Pancreas (tissue), 10 donors: ENCODE results near the gene CCDC69. TPM values are rescaled to one million over a fixed set of nuclear protein-coding genes. Genes with fewer than 3 reads are reported as not detected.

Experiments
- ATAC-seq, 4 donors: fragments of 200-7000 bp; cut with Tn5 transposase; one replicate each; pipeline versions ENCODE4 v1.8.0 to v1.9.1; 2020; ENCODE audit warnings: mild to moderate bottlenecking in 4 of 4, moderate library complexity in 4 of 4
- DNase-seq, 6 donors: peaks; one replicate each; pipeline ENCODE4 v3.0.0-alpha.2; 2020
- FAIRE-seq: peaks from 2 replicates; lab custom pipeline; 2012; peaks lifted over from hg19 to GRCh38; lab: Jason Lieb, UNC
- H3K27ac ChIP-seq, 4 donors: fragments of 200-600 bp; sonication (generic); 1 replicate in 3 of 4; 2 replicates in 1 of 4; pipeline versions ENCODE4 v1.5.0 to v1.8.0; 2020
- H3K27me3 ChIP-seq, 4 donors: fragments of 200-600 bp; one replicate each; pipeline ENCODE4 v1.8.0; 2021
- H3K36me3 ChIP-seq, 3 donors: fragments of 200-600 bp; sonication (generic) in 1 of 3; one replicate each; pipeline versions ENCODE4 v1.5.0 to v1.8.0; 2020 to 2021
- H3K4me1 ChIP-seq, 3 donors: fragments of 200-600 bp; one replicate each; pipeline ENCODE4 v1.8.0; 2021
- H3K4me3 ChIP-seq, 4 donors: fragments of 200-600 bp; sonication (generic) in 2 of 4; one replicate each; pipeline versions ENCODE4 v1.5.0 to v1.8.0; 2020 to 2021
- H3K9me3 ChIP-seq, 4 donors: fragments of 200-600 bp; one replicate each; pipeline ENCODE4 v1.8.0; 2021
- WGBS, 2 donors: extraction: QIAGEN DNeasy Blood & Tissue Kit; methylation state at CpG; one replicate each; pipeline ENCODE4 v1.1.7; 2013; 5-methylcytosine and 5-hydroxymethylcytosine counted together
- intact Hi-C, 3 donors: fragments of 100-400 bp; cut with DNase I; formaldehyde crosslinking; loops; one replicate each; pipeline versions ENCODE4 v1.11.1 to v1.14.2; 2022
- polyA plus RNA-seq, 2 donors: library from polyadenylated mRNA; stranded (reverse); fragments of 200-250 nt; gene quantifications; one replicate each; pipeline ENCODE4 v1.2.3, GENCODE V29; 2013
- total RNA-seq, 6 donors: library from RNA; stranded (reverse); fragmentation: NEBNext Ultra II Directional in 4 of 6; extraction: Animal tissue kit (Norgen Biotek cat#: 25700) in 4 of 6; gene quantifications; one replicate each; pipeline versions ENCODE4 v1.2.1 to v1.2.4, GENCODE V29; 2021 to 2023
- TF ChIP-seq, protein P1 (sequence below), 4 donors: fragments of 200-600 bp; sonication (generic) in 3 of 4; IDR thresholded peaks; one replicate each; pipeline versions ENCODE4 v1.5.0 to v1.8.0; 2021; ENCODE audit warnings: antibody characterized with exemption in 4 of 4
- donor health status: healthy with polysubstance abuse.
- donor health status: DM: no; HTN: no; CAD: no; lungs with moderate emphysema.
- donor health status: DM: no; HTN: no; CAD: no.
- donor health status: control.
- donor health status: control.
- donor health status: Bipolar disorder and iron deficiency.
- donor health status: DM: yes; HTN: yes; CAD: no.
- donor health status: DM: no; HTN: no; CAD: no.
- donor health status: DM: no; HTN: no; CAD: no.
- donor health status: DM: yes; HTN: yes; CAD: no.

CCDC69 gene
- total and polyA plus RNA-seq, 8 donors = 8.1 to 29.4 (median 20.4) TPM

- Histone ChIP-seq H3K9me3 (no peaks in the 10 kb centered on the region), H3K27me3 (no peaks in the 10 kb centered on the region), H3K4me1 (no peaks in the 10 kb centered on the region), H3K4me3 (no peak overlapping the region), H3K36me3 (peaks cover 0 to 10% (median 10%) of the 10 kb centered on the region in 3 donors), H3K27ac (no peak overlapping the region)
- WGBS, 2 donors = 76 to 81% methylated on average over 1 of the region's 1 CpG
- FAIRE-seq = no peak
- intact Hi-C loops = no loop called here
- TF ChIP-seq, protein P1, sequence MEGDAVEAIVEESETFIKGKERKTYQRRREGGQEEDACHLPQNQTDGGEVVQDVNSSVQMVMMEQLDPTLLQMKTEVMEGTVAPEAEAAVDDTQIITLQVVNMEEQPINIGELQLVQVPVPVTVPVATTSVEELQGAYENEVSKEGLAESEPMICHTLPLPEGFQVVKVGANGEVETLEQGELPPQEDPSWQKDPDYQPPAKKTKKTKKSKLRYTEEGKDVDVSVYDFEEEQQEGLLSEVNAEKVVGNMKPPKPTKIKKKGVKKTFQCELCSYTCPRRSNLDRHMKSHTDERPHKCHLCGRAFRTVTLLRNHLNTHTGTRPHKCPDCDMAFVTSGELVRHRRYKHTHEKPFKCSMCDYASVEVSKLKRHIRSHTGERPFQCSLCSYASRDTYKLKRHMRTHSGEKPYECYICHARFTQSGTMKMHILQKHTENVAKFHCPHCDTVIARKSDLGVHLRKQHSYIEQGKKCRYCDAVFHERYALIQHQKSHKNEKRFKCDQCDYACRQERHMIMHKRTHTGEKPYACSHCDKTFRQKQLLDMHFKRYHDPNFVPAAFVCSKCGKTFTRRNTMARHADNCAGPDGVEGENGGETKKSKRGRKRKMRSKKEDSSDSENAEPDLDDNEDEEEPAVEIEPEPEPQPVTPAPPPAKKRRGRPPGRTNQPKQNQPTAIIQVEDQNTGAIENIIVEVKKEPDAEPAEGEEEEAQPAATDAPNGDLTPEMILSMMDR (IDR thresholded peaks at IDR 0.05) = no peak
- ATAC-seq = peak in 2 of 4 donors; percentile 32 to 35
- no peak for DNase-seq
Measured at GRCh38 chr5:151264113-151264512, 40.2 kb upstream of the CCDC69 start.

DNA sequence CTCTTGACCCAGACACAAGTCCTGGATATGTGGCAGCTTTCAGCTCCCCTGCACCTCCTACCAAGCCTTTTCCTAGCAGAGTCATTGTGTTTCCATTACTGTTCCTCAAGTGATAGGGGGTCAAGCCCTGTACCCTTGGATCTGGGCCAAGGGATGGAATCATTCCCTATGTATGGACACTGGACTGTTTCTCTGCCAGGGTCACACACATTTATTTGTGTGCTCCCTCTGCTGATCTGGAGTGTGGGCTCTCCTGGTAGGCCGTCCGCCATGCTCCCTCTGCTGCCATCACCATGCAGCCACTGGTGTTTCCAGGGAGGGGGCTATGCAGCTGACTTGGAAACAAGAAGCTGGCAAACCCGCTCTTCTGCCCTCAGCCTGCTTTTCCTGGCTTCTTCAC lies 38.6 kb upstream of the CCDC69 start:
- DNase-seq = no peak
- Histone ChIP-seq H3K27ac (no peak overlapping the region), H3K4me3 (no peak overlapping the region), H3K9me3 (no peaks in the 10 kb centered on the region), H3K27me3 (no peaks in the 10 kb centered on the region), H3K36me3 (peaks cover 0 to 10% (median 9%) of the 10 kb centered on the region in 3 donors), H3K4me1 (no peaks in the 10 kb centered on the region)
- intact Hi-C loops = no loop called here
- 97% methylated on average over 3 of the region's 3 CpGs for WGBS, 2 donors
- ATAC-seq = no peak
- TF ChIP-seq, protein P1 (IDR thresholded peaks at IDR 0.05) = no peak
- FAIRE-seq = no peak

DNA sequence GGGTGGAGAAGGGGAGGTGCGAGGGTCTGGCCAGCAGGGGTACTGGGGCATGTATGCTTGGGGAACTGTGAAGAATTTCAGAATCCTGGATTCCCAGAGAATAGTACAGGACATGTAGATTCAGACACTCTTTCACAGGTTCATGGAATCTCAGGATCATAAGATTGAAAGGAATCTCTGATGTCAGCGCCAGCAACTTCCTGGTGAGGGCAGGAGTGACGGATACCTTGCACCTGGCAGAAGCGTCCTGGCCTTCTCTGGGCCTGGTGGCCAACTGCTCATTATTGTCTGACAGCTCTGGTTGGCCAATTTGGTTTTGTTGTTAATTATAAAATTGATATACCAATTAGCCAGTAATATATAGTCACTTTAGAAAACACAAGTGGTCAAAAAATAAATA lies 36.0 kb upstream of the CCDC69 start:
- H3K36me3 ChIP-seq = no peaks in the 10 kb centered on the region
- intact Hi-C loops = no loop called here
- no peak overlapping the region for H3K27ac ChIP-seq
- H3K4me3 ChIP-seq = no peak overlapping the region
- TF ChIP-seq, protein P1 (IDR thresholded peaks at IDR 0.05) = no peak
- DNase-seq (no peak), ATAC-seq (no peak), FAIRE-seq (no peak)
- no peaks in the 10 kb centered on the region for H3K27me3 ChIP-seq
- H3K9me3 ChIP-seq = no peaks in the 10 kb centered on the region
- WGBS, 2 donors = 93 to 99% methylated on average over 4 of the region's 4 CpGs
- H3K4me1 ChIP-seq = no peaks in the 10 kb centered on the region

GRCh38 chr5:151258816-151259215 lies 34.9 kb upstream of the CCDC69 start:
- FAIRE-seq (no peak), ATAC-seq (no peak), DNase-seq (no peak)
- no peak overlapping the region for H3K27ac ChIP-seq
- no peaks in the 10 kb centered on the region for H3K9me3 ChIP-seq
- no peaks in the 10 kb centered on the region for H3K36me3 ChIP-seq
- peaks cover 0 to 7% (median 5%) of the 10 kb centered on the region in 3 donors for H3K4me1 ChIP-seq
- WGBS, 2 donors = 0 to 97% methylated on average over 1 of the region's 1 CpG
- intact Hi-C loops = no loop called here
- no peak overlapping the region for H3K4me3 ChIP-seq
- H3K27me3 ChIP-seq = no peaks in the 10 kb centered on the region
- TF ChIP-seq, protein P1 (IDR thresholded peaks at IDR 0.05) = no peak

DNA sequence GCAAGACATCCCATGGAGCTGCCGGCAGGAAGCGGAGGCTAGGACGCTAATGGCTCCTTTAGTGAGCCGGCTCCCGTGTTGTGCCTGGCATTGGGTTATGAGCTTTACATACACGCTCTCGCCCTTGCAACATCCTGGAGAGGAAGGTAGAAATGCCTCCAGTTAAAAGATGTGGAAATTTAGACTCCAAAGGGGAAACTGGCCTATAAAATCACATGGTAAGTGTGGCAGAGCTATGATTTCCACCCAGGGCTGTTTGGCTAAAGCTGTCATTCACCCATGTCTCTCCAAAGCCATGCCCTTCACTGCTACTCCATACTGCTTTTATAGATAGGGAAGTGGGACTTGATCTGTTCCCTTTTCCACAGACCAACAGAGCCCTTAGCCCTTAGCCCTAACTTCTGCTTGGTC lies 34.3 kb upstream of the CCDC69 start:
- Histone ChIP-seq H3K4me1 (peaks cover 0 to 8% (median 7%) of the 10 kb centered on the region in 3 donors), H3K4me3 (no peak overlapping the region), H3K36me3 (no peaks in the 10 kb centered on the region), H3K27me3 (no peaks in the 10 kb centered on the region), H3K27ac (peak overlapping the region in 1 of 4 donors; percentile 17), H3K9me3 (no peaks in the 10 kb centered on the region)
- peak in 2 of 4 donors; percentile 41 to 63 for ATAC-seq
- DNase-seq = no peak
- no peak for FAIRE-seq
- intact Hi-C loops = no loop called here
- TF ChIP-seq, protein P1 (IDR thresholded peaks at IDR 0.05) = no peak
- 91 to 96% methylated on average over 7 of the region's 7 CpGs for WGBS, 2 donors
